Measurements from ENCODE around the gene SMIM32. TPM values are rescaled to one million over a fixed set of nuclear protein-coding genes. Genes with fewer than 3 reads are reported as not detected.

Gene SMIM32
- total RNA-seq, 1 donor from 2014 or later, result not detected

- no peak overlapping the region for H3K4me3 Mint-ChIP-seq (ENCODE audit: unreplicated experiment)
- no peak overlapping the region for H3K27ac Mint-ChIP-seq (ENCODE audit: unreplicated experiment)
- no peaks in the 10 kb centered on the region for H3K27me3 Mint-ChIP-seq (ENCODE audit: unreplicated experiment)
- DNase-seq (ENCODE audit: low spot score), result no peak
- peaks cover 2% of the 10 kb centered on the region for H3K4me1 Mint-ChIP-seq (ENCODE audit: unreplicated experiment)
- H3K36me3 Mint-ChIP-seq (ENCODE audit: low read depth, unreplicated experiment), result peaks cover 21% of the 10 kb centered on the region
- H3K9me3 Mint-ChIP-seq (ENCODE audit: unreplicated experiment), result no peaks in the 10 kb centered on the region
- no peak for TF ChIP-seq CTCF (IDR thresholded peaks at IDR 0.05; ENCODE audit: unreplicated experiment)
These were observed 33.5 kb downstream of the SMIM32 start for GRCh38 chr5:136159457-136159856.

- H3K9me3 Mint-ChIP-seq (ENCODE audit: unreplicated experiment), result no peaks in the 10 kb centered on the region
- peaks cover 2% of the 10 kb centered on the region for H3K4me1 Mint-ChIP-seq (ENCODE audit: unreplicated experiment)
- H3K27me3 Mint-ChIP-seq (ENCODE audit: unreplicated experiment), result no peaks in the 10 kb centered on the region
- no peak overlapping the region for H3K27ac Mint-ChIP-seq (ENCODE audit: unreplicated experiment)
- peaks cover 28% of the 10 kb centered on the region for H3K36me3 Mint-ChIP-seq (ENCODE audit: low read depth, unreplicated experiment)
- DNase-seq (ENCODE audit: low spot score), result no peak
- TF ChIP-seq CTCF (IDR thresholded peaks at IDR 0.05; ENCODE audit: unreplicated experiment), result no peak
- H3K4me3 Mint-ChIP-seq (ENCODE audit: unreplicated experiment), result no peak overlapping the region
These were observed 35.4 kb downstream of the SMIM32 start for GRCh38 chr5:136157514-136157913.

GRCh38 chr5:136155761-136156160, 37.2 kb downstream of the SMIM32 start:
- H3K27me3 Mint-ChIP-seq (ENCODE audit: unreplicated experiment), result no peaks in the 10 kb centered on the region
- H3K36me3 Mint-ChIP-seq (ENCODE audit: low read depth, unreplicated experiment), result peaks cover 28% of the 10 kb centered on the region
- H3K4me1 Mint-ChIP-seq (ENCODE audit: unreplicated experiment), result peaks cover 2% of the 10 kb centered on the region
- H3K9me3 Mint-ChIP-seq (ENCODE audit: unreplicated experiment), result no peaks in the 10 kb centered on the region
- no peak overlapping the region for H3K27ac Mint-ChIP-seq (ENCODE audit: unreplicated experiment)
- no peak for TF ChIP-seq CTCF (IDR thresholded peaks at IDR 0.05; ENCODE audit: unreplicated experiment)
- no peak overlapping the region for H3K4me3 Mint-ChIP-seq (ENCODE audit: unreplicated experiment)
- DNase-seq (ENCODE audit: low spot score), result no peak

- Mint-ChIP-seq H3K27ac (ENCODE audit: unreplicated experiment) (no peak overlapping the region), H3K4me1 (ENCODE audit: unreplicated experiment) (peaks cover 2% of the 10 kb centered on the region), H3K27me3 (ENCODE audit: unreplicated experiment) (no peaks in the 10 kb centered on the region), H3K36me3 (ENCODE audit: low read depth, unreplicated experiment) (peaks cover 28% of the 10 kb centered on the region), H3K9me3 (ENCODE audit: unreplicated experiment) (no peaks in the 10 kb centered on the region), H3K4me3 (ENCODE audit: unreplicated experiment) (no peak overlapping the region)
- no peak for TF ChIP-seq CTCF (IDR thresholded peaks at IDR 0.05; ENCODE audit: unreplicated experiment)
- no peak for DNase-seq (ENCODE audit: low spot score)
These were observed 37.9 kb downstream of the SMIM32 start for GRCh38 chr5:136155078-136155477.

- H3K27ac Mint-ChIP-seq (ENCODE audit: unreplicated experiment), result no peak overlapping the region
- no peak overlapping the region for H3K4me3 Mint-ChIP-seq (ENCODE audit: unreplicated experiment)
- H3K27me3 Mint-ChIP-seq (ENCODE audit: unreplicated experiment), result no peaks in the 10 kb centered on the region
- TF ChIP-seq CTCF (IDR thresholded peaks at IDR 0.05; ENCODE audit: unreplicated experiment), result no peak
- H3K36me3 Mint-ChIP-seq (ENCODE audit: low read depth, unreplicated experiment), result peaks cover 28% of the 10 kb centered on the region
- no peak for DNase-seq (ENCODE audit: low spot score)
- peaks cover 5% of the 10 kb centered on the region for H3K4me1 Mint-ChIP-seq (ENCODE audit: unreplicated experiment)
- H3K9me3 Mint-ChIP-seq (ENCODE audit: unreplicated experiment), result no peaks in the 10 kb centered on the region
These were observed 39.3 kb downstream of the SMIM32 start for GRCh38 chr5:136153581-136154236.

All from endothelial cell (in vitro differentiated cells).